CD4-positive, alpha-beta T cell treated with Interleukin-4 for 1 hour (primary cell): ENCODE data around the gene ZDHHC24.
"Not testable (repeated sequence)": the region's sequence is repeated elsewhere in the genome, so short reads cannot be mapped to it uniquely, and the experiment has no call there.

Source experiments
- DNase-seq, 2 donors: peaks; one replicate each; pipeline ENCODE4 v3.0.0-alpha.2; 2020 to 2022

The ZDHHC24 gene, protein sequence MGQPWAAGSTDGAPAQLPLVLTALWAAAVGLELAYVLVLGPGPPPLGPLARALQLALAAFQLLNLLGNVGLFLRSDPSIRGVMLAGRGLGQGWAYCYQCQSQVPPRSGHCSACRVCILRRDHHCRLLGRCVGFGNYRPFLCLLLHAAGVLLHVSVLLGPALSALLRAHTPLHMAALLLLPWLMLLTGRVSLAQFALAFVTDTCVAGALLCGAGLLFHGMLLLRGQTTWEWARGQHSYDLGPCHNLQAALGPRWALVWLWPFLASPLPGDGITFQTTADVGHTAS

GRCh38 chr11:66545701-66546367 lies at the start of gene ZDHHC24:
Gene ZDHHC24, minus strand, starts transcription at chr11:66546048. Its CDS starts 45 bp downstream, at chr11:66546003.
- peak; percentile 91 for DNase-seq

GRCh38 chr11:66595245-66595904 lies 49.5 kb upstream of the ZDHHC24 start:
- DNase-seq, result no peak

DNA sequence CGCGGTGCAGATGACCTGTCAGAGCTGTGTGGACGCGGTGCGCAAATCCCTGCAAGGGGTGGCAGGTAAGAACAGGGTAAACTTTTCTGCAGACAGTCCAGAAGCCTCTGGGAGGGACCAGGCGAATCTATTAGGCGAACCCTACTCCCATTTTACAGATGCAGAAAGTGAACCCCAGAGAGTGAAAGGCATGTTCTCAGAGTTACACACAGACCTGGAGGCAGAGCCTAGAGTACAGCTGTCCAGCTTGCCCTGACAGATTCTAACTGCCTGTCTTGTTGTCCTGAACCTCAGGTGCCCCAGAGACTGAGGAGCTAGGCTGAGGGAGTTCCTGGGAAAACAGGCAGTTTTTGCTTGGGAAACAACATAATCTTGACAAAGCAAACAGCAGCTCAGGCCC lies 47.8 kb upstream of the ZDHHC24 start:
- DNase-seq, result no peak

DNA sequence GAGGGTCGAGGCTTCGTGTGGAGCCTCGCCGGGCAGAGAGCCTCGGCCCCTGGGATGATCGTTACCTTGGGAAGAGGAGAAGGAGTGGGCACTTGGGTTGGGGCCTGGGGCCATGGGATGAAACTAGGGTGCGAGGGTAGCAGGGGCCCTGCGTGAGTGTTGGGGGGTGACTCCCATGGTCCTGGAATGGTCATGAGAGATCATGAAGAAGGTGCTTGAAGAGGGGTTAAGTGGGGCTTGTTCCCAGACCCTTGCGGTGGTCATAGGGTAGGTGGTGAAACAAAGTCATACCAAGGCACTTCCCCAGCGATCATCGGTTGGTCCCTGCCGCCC lies 47.4 kb upstream of the ZDHHC24 start:
- no peak for DNase-seq

DNA sequence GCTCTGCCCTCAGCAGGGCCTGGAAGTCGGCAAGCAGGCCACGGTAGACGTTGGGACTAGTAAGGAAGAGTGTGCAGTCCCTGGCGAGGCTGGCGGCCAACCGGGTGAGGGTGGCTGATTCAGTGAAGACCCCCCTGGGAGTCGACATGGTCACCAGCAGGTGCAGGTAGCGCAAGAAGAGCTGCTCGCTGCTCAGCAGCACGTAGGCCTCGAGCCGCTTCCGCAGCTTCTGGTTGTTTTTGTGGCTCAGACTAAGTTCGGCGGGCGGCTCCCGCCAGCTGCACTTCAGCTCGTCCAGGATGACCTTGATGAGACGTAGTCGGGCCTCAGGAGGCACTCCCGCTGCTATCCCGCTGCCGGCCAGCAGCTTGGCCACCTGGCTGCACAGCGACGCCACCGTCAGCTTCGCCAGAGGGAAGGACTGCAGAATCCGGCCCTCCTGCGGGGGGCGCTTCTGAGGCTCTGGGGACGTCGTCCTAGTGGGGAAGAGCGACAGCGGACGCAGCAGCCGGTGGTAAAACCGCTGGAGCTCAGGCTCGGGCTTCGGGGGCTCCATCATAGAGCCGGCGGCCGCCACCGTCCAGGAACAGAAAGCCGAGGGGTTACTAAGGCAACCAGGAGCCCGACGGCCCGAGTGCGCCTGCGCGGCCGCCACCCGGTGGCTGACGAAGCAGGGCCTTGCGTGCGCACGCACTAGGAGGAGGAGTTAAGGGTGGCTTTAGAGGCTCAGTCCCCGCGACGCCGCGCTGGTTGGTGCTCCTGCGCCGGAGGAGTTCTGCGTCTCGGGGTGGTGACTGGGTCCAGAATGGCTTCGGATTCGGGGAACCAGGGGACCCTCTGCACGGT lies 46.8 kb upstream of the ZDHHC24 start, which contains the start of the genes CCDC87 and CCS:
Gene CCDC87 (minus strand): TSS at position 607 of the 846 bp plus-strand sequence. CDS start 48 bp downstream, at position 559.
Gene CCS (plus strand): TSS at position 729 of the 846 bp plus-strand sequence. CDS start 77 bp downstream, at position 806.
- DNase-seq, result peak; percentile 99

GRCh38 chr11:66591175-66591574 lies 45.3 kb upstream of the ZDHHC24 start:
- no peak for DNase-seq

GRCh38 chr11:66589996-66590675 lies 44.3 kb upstream of the ZDHHC24 start:
- no peak for DNase-seq

- DNase-seq, result not testable (repeated sequence)
Measured at GRCh38 chr11:66589315-66589714, 43.5 kb upstream of the ZDHHC24 start.

GRCh38 chr11:66586136-66586535 lies 40.3 kb upstream of the ZDHHC24 start:
- no peak for DNase-seq

GRCh38 chr11:66585447-66585846 lies 39.6 kb upstream of the ZDHHC24 start:
- not testable (repeated sequence) for DNase-seq

DNA sequence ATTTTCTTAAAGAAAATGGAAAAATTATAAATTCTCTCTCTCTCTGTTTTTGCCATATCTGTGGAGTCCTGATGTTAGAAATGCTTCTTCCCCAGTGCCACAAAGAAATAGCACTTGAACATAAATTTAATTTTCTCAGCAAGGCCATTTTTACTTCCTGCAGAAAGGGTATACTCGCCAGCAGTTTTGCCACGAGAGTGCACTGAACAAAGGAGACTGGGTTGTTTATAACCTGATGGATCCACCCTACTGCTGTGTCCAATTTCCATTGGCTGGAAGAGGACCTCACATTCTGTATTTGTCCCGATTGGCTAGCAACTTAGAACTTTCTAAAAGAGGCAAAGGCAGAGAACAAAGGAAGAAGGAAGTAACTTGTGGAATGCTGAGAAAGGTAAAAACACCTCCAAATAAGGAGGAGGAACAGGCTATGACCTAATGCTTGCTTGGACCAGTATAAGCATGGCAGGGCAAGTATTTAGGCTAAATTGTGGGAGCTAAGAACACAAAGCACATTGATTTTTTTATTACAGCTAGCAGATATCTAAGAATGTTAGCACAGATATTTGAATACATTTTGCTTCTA lies 36.8 kb upstream of the ZDHHC24 start:
- DNase-seq, result not testable (repeated sequence)

DNA sequence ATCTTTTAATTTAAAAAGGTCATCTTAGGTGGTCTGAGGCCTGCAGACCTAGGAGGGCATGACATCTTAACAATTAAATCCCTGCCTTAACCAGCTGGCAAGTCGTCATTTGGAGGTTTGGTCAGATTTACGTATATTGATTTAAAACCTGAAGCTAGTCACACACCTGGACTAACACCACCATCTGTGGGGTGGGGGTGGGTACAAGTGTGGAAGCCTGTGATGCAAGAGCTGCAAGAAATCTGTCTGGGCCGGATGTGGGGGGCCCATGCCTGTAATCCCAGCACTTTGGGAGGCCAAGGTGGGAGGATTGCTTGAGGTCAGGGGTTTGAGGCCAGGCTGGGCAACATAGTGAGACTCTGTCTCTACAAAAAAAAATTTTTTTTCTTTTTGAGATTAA lies 35.4 kb upstream of the ZDHHC24 start:
- no peak for DNase-seq

DNA sequence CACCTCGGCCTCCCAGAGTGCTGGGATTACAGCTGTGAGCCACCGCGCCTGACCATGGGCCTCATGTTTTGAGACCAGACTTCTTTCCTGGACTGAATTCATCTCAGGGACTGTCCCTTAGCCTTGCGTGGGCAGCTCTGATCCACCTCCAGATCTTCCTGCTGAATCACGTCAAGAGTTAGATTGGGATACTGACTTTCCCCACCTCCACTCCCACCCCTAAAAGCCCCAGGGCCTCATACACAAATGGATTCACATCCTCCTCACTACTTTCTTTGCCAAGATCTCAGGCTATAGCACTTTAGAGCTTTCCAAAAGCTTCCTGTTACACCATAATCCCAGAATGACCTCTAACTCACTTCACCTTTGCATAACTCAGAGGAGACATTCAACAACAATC lies 35.0 kb upstream of the ZDHHC24 start:
- no peak for DNase-seq

DNA sequence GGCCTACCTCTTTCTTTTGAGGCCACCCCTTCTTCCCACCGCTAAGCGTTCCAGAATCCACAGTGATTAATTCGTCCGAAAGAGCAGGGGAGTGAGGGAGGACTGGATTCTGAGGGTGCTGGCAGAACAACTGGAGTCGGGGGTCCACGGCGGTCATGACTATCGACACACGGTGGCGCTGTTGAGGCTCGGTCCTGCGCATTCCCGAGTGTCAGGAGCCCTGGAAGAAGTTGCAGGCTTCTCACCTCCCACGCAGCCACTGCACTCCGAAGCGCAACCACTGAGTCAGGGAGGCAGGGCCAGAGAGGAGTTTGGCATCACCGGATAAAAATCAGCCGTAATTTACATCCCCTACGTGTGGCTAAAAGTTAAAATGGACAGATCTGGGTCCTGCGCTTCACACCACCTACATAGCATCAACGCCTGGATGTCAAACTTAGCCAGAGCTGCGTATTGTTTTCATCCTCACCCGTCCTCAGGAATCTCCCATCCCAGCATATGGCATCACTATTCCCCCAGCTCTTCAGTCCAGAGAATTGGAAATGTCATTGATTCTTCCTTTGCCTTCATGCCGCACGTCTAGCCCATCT lies 33.3 kb upstream of the ZDHHC24 start:
- peak; percentile 76 to 80 for DNase-seq

GRCh38 chr11:66570850-66571180 lies 25.0 kb upstream of the ZDHHC24 start:
- no peak for DNase-seq

GRCh38 chr11:66570079-66570849 lies 24.4 kb upstream of the ZDHHC24 start:
- no peak for DNase-seq

DNA sequence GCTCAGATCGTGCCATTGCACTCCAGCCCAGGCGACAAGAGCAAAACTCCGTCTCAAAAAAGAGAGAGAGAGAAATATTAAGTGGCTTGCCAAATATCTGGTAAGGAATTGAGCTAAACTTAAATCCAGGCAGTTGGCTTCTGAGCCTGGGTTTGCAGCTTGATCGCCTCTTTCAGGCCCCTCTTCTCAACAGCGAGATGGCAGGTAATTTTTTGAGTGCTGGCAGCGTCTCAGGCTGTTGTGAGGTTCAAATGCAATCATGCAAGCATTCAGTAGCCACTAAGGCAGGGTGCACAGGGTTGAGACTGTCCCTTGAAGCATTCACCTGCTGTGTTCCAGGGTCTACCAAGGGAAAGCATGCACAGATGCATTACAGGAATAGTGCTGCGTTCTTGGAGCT lies 23.2 kb upstream of the ZDHHC24 start:
- no peak for DNase-seq

GRCh38 chr11:66568124-66568916 lies 22.5 kb upstream of the ZDHHC24 start, which contains the start of gene CTSF:
Gene CTSF, minus strand, starts transcription at chr11:66568606. Its CDS starts 120 bp downstream, at chr11:66568486.
- peak; percentile 76 for DNase-seq

GRCh38 chr11:66567787-66568123 lies 21.9 kb upstream of the ZDHHC24 start:
- no peak for DNase-seq

DNA sequence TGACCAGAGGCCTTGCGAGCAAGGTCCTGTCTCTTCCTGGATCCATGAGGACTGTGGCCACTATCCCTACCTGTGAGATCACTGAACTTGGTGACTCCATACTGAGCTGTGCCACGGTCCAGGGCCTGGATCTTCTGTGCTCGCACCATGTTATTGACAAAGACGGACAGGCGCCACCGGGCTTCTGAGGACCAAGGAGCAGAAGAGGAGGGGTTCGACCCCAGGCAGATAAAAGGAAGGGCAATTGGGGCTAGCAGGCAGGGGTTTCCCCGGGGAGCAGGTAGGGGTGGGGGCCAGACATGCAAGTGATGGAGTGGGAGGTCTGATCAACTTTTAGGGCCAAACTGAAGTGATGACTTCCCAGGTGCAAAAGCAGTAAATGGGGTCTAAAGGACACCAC lies 20.4 kb upstream of the ZDHHC24 start:
- no peak for DNase-seq
